NCI-H1436 (cell line): ENCODE results near the gene GALC.
"Not testable (repeated sequence)": the region's sequence is repeated elsewhere in the genome, so short reads cannot be mapped to it uniquely, and the experiment has no call there.

ENCODE experiments used
- DNase-seq: peaks from one replicate; lab custom pipeline; 2025; lab: John Stamatoyannopoulos, UW

Gene GALC

GRCh38 chr14:87992718-87993628 lies at the start of gene GALC:
Gene GALC, minus strand, starts transcription at chr14:87993182. Its CDS starts 18 bp downstream, at chr14:87993164.
- peak; percentile 88 for DNase-seq

- no peak for DNase-seq
Observed at GRCh38 chr14:88040146-88040545, 47.2 kb upstream of the GALC start.

GRCh38 chr14:88039197-88039596 lies 46.2 kb upstream of the GALC start:
- no peak for DNase-seq

GRCh38 chr14:88037325-88037724 lies 44.3 kb upstream of the GALC start:
- no peak for DNase-seq

- no peak for DNase-seq
Observed at GRCh38 chr14:88036422-88036821, 43.4 kb upstream of the GALC start.

- DNase-seq = no peak
Observed at GRCh38 chr14:88034076-88034475, 41.1 kb upstream of the GALC start.

GRCh38 chr14:88032373-88032772 lies 39.4 kb upstream of the GALC start:
- no peak for DNase-seq

GRCh38 chr14:88030892-88031291 lies 37.9 kb upstream of the GALC start:
- DNase-seq = no peak

- DNase-seq = no peak
Observed at GRCh38 chr14:88030079-88030478, 37.1 kb upstream of the GALC start.

GRCh38 chr14:88029500-88029899 lies 36.5 kb upstream of the GALC start:
- no peak for DNase-seq

- DNase-seq = no peak
Observed at GRCh38 chr14:88026890-88027289, 33.9 kb upstream of the GALC start.

GRCh38 chr14:88025313-88025712 lies 32.3 kb upstream of the GALC start:
- DNase-seq = no peak

GRCh38 chr14:88024252-88025086 lies 31.5 kb upstream of the GALC start:
- DNase-seq = not testable (repeated sequence)

- no peak for DNase-seq
Observed at GRCh38 chr14:88023658-88024187, 30.7 kb upstream of the GALC start.

GRCh38 chr14:88017535-88017934 lies 24.6 kb upstream of the GALC start:
- no peak for DNase-seq

GRCh38 chr14:88016768-88017167 lies 23.8 kb upstream of the GALC start:
- no peak for DNase-seq

GRCh38 chr14:88013750-88014349 lies 20.9 kb upstream of the GALC start:
- peak; percentile 47 for DNase-seq

GRCh38 chr14:88012495-88012894 lies 19.5 kb upstream of the GALC start:
- DNase-seq = no peak

- DNase-seq = no peak
Observed at GRCh38 chr14:88010331-88010730, 17.3 kb upstream of the GALC start.

- no peak for DNase-seq
Observed at GRCh38 chr14:88009486-88009885, 16.5 kb upstream of the GALC start.

- DNase-seq = no peak
Observed at GRCh38 chr14:88008039-88008742, 15.2 kb upstream of the GALC start.

GRCh38 chr14:88007608-88008007 lies 14.6 kb upstream of the GALC start:
- DNase-seq = no peak
